ENCODE measurements around the gene PLEKHB2. TPM values are rescaled to one million over a fixed set of nuclear protein-coding genes. Genes with fewer than 3 reads are reported as not detected.
"Not testable (repeated sequence)": the region's sequence is repeated elsewhere in the genome, so short reads cannot be mapped to it uniquely, and the experiment has no call there.

PLEKHB2 gene
- total RNA-seq, 2 donors from 2014 or later = 30.9 to 38.2 TPM

DNA sequence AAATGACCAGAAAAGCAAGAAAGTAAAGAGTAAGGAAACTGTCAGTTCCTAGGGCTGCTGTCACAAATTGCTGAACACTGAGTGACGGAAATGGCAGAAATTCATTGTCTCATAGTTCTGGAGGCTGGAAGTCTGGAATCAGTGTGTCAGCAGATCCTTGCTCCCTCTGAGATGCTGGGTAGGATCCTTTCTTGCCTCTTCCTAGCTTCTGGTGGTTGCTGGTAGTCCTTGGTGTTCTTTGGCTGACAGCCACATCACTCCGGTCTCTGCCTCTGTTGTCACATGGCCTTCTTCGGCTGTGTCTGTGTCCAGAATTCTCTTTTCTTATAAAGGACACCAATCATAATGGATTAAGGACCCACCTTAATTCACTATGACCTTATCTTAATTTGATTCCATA, 21.9 kb downstream of the PLEKHB2 start:
- ATAC-seq (no peak), DNase-seq (no peak)
- intact Hi-C loops (cut with DNase I) = no loop called here

DNA sequence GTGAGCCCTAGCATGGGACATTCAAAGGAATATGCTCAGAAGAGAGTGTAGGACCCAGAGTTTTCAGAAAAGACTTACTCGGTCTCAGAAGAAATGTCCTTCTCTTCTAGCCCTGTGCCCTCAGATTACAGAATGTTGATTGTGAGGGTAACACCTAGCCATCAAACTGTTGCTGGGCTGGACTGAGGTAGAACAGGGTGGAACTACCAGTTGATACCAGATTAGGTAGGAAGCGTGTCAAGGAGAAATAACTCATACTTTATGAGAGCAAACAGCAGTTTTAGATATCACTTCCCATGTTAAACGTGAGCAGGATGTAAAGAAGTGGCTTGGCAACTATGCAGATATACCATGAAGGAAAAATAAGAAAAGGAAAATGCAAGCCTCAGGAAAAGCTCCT, 22.8 kb downstream of the PLEKHB2 start:
- DNase-seq (no peak), ATAC-seq (no peak)
- intact Hi-C loops (cut with DNase I) = no loop called here

DNA sequence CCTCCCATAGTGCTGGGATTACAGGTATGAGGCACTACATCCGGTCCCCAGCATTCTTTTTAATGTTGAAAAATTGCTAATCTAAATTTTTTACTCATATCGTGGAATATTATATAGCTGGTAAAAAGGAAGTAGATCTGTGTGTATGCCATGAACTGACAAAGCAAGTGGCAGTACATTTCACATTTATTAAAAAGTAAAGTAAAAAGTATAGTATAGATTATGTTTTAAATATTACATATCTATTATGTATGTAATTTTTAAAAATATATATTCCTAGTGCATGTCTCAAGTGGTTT, 25.1 kb downstream of the PLEKHB2 start:
- DNase-seq = no peak
- intact Hi-C loops (cut with DNase I) = no loop called here
- no peak for ATAC-seq

DNA sequence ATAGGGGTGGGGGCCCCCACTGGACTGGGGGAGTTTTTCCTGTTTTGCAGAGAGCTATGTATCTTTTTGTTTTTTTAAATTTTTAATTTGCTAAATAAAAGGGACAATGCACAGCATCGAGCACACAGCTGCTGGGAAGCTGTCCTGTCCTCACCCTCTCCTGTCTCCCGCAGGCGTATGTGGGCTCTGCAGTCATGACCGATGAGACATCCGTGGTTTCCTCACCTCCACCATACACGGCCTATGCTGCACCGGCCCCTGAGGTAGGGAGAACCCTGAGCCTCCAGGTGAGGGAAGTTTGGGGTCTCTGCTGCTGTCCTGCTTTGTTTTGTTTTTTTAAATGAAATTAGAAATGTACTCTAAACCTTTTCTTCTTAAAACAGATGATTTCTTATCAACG, 27.6 kb downstream of the PLEKHB2 start:
- ATAC-seq = no peak
- DNase-seq = no peak
- intact Hi-C loops (cut with DNase I) = no loop called here

DNA sequence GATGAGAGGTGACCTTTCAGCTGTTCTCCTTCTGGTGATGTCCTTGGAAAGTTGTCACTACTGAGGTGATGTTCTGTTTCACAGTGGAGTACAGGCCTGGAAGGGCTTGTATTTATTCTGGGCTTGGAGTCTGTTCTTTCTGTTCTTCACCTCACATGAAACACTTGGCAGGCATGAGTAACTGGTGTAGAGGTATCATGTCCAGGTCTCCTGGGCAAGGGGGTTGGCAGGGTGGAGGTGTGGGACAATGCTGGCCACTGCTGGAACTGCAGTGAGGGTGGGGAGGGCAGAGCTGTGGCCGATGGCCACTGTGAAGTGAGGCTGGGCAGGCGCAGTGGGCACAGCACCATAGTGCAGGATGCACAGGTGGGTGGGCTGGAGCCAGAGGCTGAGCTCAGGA, 35.4 kb downstream of the PLEKHB2 start:
- intact Hi-C loops (cut with DNase I) = no loop called here
- ATAC-seq (peak; percentile 15 to 41), DNase-seq (no peak)

DNA sequence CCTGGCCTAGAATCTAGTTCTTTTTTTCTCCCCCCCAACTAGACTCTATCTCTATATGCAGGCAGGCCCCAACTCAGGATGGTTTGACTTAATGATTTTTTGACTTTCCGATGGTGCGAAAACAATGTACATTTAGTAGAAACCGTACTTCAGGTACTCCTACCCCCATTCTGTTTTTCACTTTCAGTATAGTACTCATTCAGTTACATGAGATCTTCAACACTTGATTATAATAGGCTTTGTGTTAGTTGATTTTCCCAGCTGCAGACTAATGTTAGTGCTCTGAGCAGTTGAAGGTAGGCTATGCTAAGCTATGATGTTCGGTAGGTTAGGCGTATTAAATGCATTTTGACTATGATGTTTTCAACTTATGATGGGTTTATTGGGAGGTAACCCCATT, 37.7 kb downstream of the PLEKHB2 start:
- DNase-seq = no peak
- ATAC-seq = no peak
- intact Hi-C loops (cut with DNase I) = no loop called here

DNA sequence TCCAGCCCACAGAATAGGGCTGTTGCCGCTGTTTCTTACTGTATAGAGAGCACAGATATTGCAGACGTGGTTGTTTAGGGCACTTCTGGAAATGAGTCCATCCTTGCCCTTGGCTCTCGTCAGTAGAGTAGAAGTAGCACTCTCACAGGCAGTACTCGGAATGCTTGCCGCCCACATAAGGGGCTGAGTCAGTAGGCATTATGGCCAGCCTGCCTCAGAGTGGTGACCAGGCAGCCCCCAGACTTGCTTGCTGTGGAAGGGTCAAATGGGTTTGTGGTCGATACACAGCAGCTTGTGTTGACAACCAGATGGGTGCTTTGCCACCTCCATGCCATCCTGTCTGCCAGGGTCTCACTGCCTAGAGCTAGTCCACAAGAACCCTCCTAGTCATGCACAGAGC, 38.7 kb downstream of the PLEKHB2 start:
- intact Hi-C loops (cut with DNase I) = no loop called here
- no peak for DNase-seq
- no peak for ATAC-seq

DNA sequence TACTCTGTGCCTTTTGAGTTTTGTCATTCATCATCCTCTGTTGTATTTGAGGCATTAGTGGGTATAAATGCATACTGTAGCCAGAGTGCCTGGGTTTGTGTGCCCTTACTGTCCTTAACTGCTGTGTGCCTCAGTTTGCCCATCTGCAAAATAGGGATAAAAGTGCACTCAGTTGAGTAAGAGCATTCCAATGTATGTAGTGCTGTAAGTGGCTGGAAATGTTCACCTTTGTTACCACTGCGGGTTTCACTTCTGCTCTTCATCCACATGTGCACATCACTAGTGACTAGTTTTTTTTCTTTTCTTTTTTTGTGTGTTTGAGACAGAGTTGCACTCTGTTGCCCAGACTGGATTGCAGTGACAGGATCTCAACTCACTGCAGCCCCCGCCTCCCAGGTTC, 39.9 kb downstream of the PLEKHB2 start:
- no peak for DNase-seq
- no peak for ATAC-seq
- intact Hi-C loops (cut with DNase I) = no loop called here

DNA sequence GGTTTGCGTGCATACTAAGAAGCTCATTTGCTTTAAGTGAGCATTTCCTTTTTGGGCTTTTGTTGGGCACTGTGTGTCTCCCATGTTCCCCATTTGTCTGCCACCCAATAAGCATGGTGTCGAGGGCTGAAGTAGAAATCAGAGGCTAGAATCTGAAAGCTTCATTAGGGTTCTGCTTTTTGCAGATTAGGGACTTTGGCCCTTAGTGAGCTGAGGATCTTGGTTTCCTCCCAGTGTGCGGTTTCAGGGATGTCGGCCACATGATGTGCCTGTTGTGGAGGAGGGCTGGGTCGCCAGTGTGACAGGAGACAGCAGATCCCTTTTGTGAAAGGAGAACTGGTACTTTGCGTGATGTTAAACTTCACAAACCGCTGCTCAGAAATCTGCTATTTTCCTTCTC, 41.1 kb downstream of the PLEKHB2 start:
- DNase-seq (no peak), ATAC-seq (peak in 1 of 2 donors; percentile 34)
- intact Hi-C loops (cut with DNase I) = no loop called here

DNA sequence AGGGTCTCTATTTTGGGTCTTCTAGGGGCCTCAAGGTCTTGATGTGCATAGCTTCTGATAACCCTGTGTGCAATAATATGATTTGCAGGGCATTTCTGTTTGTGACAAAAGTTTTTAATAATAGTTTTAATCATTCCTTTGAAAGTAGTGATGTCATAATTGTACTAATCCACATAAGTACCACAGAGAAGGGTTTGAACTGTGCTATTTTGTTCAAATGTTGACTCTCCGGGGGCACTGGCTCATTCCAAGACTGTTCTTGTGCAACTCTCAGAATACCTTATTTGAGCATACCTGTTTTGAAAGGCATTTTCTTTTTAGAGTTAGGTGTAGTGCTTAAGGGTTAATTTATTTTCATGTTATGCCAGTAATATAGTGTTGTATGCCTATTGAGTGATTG, 41.6 kb downstream of the PLEKHB2 start:
- no peak for ATAC-seq
- intact Hi-C loops (cut with DNase I) = no loop called here
- no peak for DNase-seq

DNA sequence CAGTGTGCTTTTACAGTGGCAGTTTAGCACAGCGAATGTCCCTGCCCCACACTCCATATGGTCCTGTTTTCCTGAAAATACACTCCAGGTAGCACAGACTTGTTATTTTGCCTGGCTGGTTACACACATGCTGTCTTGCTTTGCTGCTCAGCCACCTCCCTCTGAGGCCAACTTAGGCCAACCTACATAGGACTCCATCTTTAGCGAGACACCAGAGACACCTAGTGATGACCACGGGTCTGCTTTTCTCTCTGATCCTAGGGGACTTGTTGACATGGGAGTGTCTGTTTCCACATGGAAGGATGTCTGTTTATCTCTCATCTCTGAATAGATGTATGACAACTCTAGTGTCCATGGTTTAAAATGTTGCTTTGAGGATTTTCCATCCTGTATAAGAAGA, 43.3 kb downstream of the PLEKHB2 start:
- intact Hi-C loops (cut with DNase I) = no loop called here
- ATAC-seq (no peak), DNase-seq (no peak)

DNA sequence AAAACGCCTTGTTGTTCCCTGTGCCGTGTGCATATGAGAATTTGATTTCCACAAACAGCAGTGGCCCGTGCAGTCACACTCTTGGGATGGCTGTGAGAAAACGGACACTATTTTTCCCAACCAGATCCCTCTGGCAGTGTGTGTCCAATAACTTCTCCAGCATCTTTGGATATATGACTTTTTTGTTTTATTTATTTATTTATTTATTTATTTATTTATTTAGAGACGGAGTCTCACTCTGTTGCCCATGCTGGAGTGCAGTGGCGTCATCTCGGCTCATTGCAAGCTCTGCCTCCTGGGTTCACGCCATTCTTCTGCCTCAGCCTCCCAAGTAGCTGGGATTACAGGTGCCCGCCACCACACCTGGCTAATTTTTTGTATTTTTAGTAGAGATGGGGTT, 45.0 kb downstream of the PLEKHB2 start:
- ATAC-seq, DNase-seq: not testable (repeated sequence)
- intact Hi-C loops (cut with DNase I) = loop anchor here in 1 of 2 donors (5.0 to 10.0 kb wide), 2 partner anchors 187 to 525 kb away; no protein-coding TSS in a partner anchor

DNA sequence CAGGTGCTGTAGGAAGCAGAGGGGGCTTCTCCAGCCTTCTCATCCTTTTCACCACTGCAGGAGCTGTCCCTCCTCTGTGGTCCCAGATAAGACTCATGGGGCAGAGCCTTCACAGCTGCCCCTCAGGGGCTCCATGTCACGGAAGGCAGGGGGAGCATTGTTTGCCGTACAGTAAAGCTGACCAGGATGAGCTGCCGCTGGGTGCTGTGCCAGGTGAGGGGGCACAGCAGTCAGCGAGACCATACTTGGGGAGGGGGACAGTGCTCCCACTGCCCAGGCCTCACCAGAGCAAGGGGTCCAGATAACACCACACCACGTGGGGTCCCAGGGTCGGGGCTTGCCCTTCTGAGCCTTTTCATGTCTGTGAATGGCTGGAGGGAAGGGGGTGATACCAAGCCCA, 46.3 kb downstream of the PLEKHB2 start:
- no peak for DNase-seq
- intact Hi-C loops (cut with DNase I) = loop anchor here in 1 of 2 donors (5.0 to 10.0 kb wide), 2 partner anchors 186 to 523 kb away; no protein-coding TSS in a partner anchor
- no peak for ATAC-seq

DNA sequence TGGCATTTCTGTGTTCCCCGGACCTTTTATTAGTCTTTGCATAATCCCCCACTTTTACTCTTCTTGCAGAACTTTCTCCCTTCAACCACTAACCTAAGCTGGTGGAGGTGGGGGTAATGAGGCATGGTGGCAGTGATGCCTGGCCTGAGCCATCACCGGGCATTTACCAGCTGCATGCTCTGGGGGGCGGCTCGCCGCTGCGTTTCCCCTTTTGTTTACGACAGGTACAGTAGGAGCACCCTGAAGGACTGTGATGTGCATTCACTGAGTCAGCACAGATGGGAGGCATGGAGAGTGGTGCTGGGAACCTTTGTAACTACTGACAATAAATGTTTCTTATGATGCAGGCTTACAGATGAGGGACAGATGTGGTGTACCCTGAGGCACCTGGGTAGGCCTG, 46.9 kb downstream of the PLEKHB2 start:
- no peak for ATAC-seq
- no peak for DNase-seq
- intact Hi-C loops (cut with DNase I) = loop anchor here in 1 of 2 donors (5.0 to 10.0 kb wide), 2 partner anchors 185 to 523 kb away; no protein-coding TSS in a partner anchor

DNA sequence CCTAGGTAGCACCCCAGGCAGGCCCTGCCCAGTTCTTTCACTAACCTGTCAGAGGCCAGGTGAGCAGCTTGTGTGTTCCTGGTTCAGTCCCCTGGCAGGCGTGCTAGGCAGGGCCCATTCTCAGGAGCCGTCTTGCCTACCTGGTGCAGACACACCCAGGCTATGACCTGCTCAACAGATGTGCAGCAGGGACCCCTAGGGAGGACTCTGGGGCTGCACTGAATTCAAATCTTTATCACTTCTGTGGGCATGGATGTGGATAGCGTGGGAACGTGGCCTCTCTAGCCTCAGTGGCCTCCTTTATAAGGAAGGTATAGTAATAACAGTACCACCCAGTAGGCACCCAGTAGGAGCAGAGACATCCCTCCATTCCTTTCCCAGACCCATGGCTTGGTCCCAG, 48.4 kb downstream of the PLEKHB2 start:
- no peak for DNase-seq
- intact Hi-C loops (cut with DNase I) = loop anchor here in 1 of 2 donors (5.0 to 10.0 kb wide), 2 partner anchors 184 to 521 kb away; no protein-coding TSS in a partner anchor
- no peak for ATAC-seq

DNA sequence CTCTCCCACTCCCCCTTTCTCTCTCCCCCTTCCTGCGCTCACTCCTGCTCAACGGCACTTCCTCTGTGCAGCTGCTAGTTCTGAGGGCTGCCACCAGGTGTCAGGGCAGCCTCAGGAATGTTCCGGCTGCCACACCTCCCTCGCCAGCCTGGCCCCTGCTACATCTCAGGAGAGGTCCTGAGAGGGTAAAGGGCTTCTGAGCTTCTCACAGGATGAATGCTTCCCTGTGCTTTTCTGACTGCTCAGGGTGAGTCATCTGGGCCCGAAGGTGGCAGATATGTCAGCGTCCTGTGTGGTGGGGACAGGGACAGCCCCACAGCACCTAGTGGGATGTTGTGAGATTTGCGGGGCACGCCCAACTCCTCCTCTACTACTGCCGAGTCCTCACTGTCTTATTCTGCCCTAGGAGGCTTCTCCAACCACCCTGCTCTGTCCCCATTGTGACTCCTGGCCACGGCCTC, 49.0 kb downstream of the PLEKHB2 start:
- DNase-seq (peak; percentile 56), ATAC-seq (peak; percentile 88 to 93)
- intact Hi-C loops (cut with DNase I) = loop anchor here in 1 of 2 donors (5.0 to 10.0 kb wide), 2 partner anchors 183 to 521 kb away; no protein-coding TSS in a partner anchor

DNA sequence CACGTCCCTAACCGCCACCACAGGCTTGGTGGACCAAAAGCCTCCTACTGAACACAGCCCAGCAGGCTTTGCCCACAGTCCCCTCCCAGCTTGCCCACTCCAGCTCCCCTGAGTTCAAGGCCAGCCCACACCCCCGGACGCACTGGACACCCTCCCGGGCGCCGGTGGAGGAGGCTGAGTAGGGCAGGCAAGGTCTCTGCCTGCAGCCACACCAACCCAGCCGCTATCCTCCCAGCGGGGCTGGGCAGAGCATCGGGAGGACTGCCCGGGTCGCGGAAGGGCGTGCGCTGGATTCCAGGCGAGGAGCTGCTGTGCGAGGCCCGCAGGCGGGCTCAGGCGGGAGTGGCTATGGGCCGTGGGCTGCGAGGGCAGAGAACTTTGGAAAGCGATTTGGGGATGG, 49.5 kb downstream of the PLEKHB2 start:
- peak in 1 of 2 donors; percentile 5 for ATAC-seq
- DNase-seq = no peak
- intact Hi-C loops (cut with DNase I) = loop anchor here (5.0 to 10.0 kb wide), 2 partner anchors 183 to 520 kb away; no protein-coding TSS in a partner anchor

DNA sequence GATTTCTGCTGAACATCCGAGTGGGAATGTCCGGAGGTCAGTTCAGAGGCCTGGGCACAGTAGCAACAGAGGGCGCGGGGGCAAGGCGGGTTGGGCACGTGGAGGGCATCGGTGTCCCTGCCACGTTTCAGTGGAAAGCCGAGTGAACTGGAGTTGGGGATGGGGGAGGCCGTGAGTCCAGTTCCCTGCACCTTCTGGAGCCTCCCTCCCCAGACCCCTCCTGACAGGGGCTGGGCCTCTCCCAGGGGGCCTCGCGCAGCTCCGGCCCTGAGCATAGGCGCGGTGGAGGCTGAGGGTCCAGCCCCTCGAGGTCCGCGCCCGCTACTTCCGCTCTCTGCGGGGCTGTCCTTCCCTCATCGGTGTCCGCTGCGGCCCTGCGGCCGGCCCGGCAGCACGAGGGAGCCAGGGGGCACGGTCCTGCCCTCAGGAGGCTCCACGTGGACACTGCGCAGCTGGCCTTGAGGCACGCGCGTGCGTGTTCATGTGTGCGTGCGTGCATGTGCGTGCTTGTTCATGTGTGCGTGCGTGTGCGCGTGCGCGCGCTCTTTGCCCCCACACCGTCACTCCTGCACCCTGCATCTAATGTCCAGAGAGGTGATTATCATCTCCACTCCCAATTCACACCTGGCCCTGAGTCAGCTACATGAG, 50.2 kb downstream of the PLEKHB2 start:
- intact Hi-C loops (cut with DNase I) = loop anchor here (5.0 to 10.0 kb wide), 2 partner anchors 182 to 519 kb away; no protein-coding TSS in a partner anchor
- DNase-seq (no peak), ATAC-seq (no peak)

DNA sequence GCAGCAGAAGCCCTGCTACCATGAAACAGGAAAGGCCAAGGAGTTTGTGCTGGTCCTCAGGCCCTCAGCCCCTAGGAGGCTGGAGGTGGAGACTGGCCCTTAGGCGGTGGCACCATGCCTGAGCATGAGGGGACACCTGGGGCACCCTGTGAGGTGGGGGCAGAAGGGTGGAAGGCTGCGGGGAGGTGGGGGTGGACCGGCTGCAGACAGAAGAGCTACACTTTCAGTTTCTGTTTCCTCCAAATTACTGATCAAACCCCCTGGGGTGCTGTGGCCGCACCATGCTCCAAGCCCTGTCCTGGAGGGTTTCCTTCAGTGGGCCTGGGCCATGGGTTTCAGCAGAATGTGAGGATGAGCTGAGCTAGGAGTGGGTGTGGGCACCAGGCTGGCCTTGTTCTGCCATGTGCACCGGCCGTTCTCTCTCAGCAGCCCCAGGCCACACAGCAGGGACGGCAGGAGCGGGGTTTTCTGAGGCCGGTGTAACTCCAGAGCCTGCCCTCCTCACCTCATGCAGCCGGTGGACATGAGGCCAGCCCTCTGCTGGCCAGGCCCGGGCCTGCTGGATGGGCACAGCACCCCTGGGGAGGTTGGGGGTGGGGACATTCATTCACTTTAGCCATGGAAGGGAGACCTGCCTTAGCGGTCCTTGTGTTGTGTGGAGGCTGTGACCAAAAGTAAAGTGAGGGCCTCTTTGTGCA, 51.5 kb downstream of the PLEKHB2 start:
- no peak for ATAC-seq
- intact Hi-C loops (cut with DNase I) = loop anchor here (5.0 to 10.0 kb wide), 2 partner anchors 181 to 518 kb away; no protein-coding TSS in a partner anchor

DNA sequence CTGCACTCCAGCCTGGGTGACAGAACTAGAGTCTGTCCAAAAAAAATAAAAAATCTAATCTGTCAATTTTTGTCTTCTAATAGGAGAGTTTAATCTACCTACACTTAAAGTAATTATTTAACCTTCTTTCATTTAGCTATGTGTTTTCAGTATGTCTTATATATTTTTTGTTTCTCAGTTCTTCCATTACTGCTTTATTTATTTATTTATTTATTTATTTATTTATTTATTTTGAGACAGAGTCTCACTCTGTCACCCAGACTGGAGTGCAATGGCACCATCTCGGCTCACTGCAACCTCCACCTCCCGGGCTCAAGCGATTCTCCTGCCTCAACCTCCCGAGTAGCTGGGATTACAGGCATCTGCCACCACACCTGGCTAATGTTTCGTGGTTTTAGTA, 60.4 kb downstream of the PLEKHB2 start:
- intact Hi-C loops (cut with DNase I); ATAC-seq; DNase-seq: not testable (repeated sequence)

More for the DNA sequence above, 51.5 kb downstream of the PLEKHB2 start:
- DNase-seq = no peak
